SW480 (cell line): ENCODE results near the gene EIF3C.
"Not testable (repeated sequence)": the region's sequence is repeated elsewhere in the genome, so short reads cannot be mapped to it uniquely, and the experiment has no call there.

ENCODE experiments used
- DNase-seq: peaks from one replicate; pipeline ENCODE4 v3.0.0-alpha.2; 2016; ENCODE audit warnings: low spot score

EIF3C gene, protein sequence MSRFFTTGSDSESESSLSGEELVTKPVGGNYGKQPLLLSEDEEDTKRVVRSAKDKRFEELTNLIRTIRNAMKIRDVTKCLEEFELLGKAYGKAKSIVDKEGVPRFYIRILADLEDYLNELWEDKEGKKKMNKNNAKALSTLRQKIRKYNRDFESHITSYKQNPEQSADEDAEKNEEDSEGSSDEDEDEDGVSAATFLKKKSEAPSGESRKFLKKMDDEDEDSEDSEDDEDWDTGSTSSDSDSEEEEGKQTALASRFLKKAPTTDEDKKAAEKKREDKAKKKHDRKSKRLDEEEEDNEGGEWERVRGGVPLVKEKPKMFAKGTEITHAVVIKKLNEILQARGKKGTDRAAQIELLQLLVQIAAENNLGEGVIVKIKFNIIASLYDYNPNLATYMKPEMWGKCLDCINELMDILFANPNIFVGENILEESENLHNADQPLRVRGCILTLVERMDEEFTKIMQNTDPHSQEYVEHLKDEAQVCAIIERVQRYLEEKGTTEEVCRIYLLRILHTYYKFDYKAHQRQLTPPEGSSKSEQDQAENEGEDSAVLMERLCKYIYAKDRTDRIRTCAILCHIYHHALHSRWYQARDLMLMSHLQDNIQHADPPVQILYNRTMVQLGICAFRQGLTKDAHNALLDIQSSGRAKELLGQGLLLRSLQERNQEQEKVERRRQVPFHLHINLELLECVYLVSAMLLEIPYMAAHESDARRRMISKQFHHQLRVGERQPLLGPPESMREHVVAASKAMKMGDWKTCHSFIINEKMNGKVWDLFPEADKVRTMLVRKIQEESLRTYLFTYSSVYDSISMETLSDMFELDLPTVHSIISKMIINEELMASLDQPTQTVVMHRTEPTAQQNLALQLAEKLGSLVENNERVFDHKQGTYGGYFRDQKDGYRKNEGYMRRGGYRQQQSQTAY

DNA sequence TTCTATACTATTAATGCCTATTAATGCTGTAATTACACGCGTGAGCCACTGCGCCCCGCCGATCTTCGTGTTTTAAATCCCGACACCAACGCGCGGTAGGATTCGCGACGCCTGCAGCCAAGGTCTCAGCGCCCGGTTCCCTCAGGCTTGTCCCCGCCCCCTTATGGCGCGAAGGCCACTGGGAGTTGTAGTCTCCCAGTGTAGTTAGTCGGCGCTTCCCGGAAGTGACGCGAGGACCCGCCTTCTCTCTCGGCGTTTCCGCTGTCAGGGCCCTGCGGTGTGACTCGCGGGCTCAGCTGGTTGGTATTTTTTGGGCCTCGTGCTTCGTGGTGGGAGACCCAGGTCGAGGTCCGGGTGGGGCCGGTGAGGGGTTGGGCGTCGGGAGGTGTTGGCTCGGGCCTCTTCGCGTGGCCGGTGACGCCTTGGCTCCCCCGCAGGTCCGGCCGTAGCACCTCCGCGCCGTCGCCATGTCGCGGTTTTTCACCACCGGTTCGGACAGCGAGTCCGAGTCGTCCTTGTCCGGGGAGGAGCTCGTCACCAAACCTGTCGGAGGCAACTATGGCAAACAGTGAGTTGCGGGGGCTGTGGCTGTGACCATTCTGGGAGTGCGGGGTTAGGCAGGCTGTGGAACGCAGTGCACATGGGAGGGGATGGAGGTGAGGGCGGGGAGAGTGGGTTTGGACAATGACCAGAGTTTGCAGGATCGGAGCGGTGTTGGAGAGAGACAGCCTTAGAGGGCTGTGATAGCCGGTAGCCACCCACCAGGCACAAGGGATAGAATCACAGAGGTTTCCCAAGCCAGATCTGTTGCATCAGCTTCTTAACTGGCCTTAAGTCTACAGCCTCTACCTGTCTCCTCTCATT lies at the start of gene EIF3C:
Gene EIF3C (plus strand): TSS at position 245 of the 864 bp plus-strand sequence. CDS start 223 bp downstream, at position 468.
- not testable (repeated sequence) for DNase-seq

DNA sequence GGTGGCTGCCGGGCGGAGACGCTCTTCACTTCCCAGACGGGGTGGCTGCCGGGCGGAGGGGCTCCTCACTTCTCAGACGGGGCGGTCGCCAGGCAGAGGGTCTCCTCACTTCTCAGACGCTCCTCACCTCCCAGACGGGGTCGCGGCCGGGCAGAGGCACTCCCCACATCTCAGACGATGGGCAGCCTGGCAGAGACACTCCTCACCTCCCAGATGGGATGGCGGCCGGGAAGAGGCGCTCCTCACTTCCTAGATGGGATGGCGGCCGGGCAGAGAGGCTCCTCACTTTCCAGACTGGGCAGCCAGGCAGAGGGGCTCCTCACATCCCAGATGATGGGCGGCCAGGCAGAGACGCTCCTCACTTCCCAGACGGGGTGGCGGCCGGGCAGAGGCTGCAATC lies 45.0 kb upstream of the EIF3C start:
- DNase-seq: not testable (repeated sequence)

DNA sequence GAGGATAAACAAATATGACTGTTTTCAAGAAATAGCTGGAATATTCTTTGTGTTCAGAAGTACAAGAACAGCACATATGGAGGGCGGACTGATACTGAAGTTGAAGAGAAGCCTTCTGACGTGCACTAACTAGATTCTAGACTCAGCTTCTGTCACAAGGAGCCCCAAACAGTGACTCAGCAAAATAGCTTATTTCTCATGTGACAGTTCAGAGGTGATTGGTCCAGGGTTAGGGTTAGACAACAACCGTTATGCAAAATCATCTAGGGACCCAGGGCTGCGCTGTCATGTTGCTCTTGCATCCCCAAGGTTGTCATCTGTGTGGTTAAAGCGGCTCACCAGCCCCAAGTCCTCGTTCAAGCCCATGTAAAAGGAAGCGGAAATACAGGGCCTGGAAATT lies 43.8 kb upstream of the EIF3C start:
- DNase-seq: not testable (repeated sequence)

DNA sequence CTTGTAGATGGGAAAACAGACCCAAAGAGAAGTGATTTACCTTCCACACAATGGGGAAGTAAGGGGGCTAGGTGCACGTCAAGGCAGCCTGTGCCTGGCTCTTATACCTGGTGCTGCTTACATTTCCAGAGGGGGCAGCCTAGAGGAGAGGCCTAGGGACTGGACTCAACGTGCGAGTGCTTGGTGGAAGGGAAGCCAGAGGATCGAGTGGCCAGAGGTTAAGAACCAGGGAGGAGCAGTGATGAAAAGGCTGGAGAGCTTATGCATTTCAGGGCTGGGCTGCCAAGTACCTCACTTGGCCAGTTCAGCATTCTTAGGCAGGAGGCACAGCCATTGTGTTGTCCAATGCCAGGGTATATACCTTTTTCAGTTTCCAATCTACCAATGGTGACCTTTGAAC lies 43.1 kb upstream of the EIF3C start:
- not testable (repeated sequence) for DNase-seq

DNA sequence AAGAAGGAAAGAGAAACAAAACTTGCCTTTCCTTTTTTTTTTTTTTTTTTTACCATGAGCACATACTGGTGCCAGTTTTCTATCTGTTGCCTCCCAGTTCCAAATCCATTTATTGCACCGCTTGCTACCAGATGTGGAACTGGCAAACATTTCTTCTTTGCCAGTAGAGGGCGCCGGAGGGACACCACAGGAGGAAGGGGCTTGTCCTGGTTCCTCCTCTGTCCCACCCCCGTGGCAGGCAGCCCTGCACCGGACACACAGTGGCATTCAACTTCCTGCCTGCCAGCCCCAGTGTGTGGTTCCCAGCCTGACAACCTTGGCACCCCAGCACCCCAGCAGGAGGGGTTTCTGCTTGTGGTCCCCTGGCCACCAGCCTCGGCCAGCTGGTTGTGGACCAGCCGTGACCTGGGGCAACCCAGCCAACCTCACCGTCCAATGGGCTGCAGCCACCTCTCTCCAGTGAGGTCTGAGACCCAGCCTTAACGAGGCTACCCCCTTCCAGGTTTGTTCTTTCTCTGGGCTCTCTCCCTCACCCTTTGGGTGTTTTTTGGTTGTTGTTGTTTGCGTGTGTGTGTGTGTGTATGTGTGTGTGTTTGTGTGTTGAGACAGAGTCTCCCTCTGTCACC lies 22.8 kb upstream of the EIF3C start:
- not testable (repeated sequence) for DNase-seq

DNA sequence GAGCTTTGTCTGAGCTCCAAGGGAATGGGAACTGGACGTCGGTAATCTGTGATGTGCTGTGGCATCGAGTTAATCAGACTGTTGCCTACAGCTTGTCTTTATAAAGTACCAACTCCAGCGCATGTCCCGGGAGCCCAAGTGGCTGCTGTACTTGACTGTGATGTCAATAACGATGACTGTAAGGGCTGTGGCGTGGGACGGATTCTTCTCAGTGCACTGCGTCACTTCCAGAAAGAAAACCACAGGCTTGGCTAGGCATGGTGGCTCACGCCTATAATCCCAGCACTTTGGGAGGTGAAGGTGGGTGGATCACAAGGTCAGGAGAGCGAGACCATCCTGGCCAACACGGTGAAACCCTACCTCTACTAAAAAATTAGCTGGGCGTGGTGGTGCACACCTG lies 21.8 kb upstream of the EIF3C start:
- DNase-seq: not testable (repeated sequence)

DNA sequence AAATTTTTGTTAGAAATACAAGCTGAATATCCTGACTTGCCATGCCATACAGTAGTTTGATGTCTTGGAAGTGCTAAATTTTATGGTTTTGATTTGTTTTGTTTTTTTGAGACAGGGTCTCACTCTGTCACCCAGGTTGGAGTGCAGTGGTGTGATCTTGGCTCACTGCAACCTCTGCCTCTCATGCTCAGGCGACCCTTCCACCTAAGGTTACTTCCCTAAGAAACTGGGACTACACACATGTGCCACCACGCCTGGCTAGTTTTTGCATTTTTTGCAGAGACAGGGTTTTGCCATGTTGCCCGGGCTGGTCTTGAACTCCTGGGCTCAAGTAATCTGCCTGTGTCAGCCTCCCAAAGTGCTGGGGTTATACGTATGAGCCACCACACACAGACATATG lies 19.5 kb upstream of the EIF3C start:
- not testable (repeated sequence) for DNase-seq

- DNase-seq: not testable (repeated sequence)
Observed at GRCh38 chr16:28693257-28693950, 17.9 kb upstream of the EIF3C start.

- DNase-seq: not testable (repeated sequence)
Observed at GRCh38 chr16:28699792-28700191, 11.5 kb upstream of the EIF3C start.

DNA sequence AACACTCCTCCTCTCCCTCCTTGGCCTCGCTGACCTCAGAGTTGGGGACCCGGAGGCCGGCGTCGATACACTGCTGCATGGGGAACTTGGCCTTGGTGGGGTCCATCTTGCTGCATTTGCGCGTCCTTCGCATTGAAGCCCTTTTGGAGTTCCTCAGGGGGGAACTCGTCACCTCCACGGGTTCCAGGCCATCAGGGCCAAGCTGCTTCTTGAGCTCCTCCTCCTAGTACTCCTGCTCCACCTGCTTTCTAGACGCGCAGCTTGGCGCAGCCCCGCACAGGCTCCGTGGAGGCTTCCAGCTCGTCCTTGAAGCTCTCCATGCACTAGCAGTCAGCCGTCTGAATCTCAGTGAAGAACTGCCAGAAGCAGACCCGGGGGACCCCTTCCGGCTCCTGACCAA lies 10.9 kb upstream of the EIF3C start:
- DNase-seq: not testable (repeated sequence)

DNA sequence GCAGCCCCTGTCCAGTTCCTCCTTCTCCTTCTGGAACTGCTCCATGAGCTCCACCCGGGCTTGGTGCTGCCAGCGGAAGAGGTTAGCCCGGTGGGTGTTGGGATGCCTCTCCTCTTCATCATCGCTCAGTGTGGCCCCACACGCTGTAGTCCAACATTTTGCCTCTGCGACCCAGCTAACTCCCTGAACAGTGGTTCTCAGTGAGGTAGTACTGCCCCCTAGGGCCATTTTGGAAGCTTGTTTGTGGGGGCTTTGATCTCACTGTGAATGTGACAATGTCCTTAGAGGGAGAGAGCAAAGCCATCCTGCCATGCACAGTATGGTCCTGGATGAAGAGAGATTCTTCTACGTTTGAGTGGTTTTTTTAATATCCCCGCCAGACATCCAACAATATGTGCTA lies 9.9 kb upstream of the EIF3C start:
- DNase-seq: not testable (repeated sequence)

DNA sequence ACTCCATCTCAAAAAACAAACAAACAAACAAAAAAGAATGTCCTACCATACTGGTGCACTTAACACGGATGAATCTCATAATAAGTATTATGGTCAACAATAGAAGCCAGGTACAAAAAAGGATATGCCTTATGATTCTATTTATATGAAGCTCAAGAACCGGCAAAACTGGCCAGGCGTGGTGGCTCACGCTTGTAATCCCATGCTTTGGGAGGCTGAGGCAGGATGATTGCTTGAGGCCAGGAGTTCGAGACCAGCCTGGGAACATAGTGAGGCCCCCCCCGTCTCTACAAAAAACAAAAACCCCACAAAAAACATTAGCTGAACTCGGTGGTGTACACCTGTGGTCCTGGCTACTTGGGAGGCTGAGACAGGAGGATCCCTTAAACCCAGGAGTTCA lies 7.0 kb upstream of the EIF3C start:
- not testable (repeated sequence) for DNase-seq

- not testable (repeated sequence) for DNase-seq
Observed at GRCh38 chr16:28722852-28723650, 11.8 kb downstream of the EIF3C start.

DNA sequence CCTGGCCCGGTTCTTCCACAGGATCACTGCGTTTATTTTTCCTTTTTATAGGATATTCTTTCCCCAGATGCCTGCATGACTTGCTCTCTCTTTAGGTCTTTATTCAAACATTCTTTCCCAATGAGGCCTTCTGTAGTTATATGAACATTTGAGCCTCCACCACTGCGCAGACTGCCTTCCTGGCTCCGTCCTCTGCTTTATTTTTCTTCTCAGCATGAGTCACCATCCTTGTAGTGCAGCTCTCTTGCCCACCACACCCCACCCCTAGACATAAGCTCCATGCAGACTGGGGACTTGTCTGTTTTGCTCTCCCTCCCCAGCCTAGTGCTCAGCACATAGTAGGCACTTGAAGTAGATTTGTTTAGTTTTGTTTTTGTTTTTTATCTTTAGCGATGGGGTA lies 20.0 kb downstream of the EIF3C start:
- not testable (repeated sequence) for DNase-seq

GRCh38 chr16:28732455-28733124 lies 21.3 kb downstream of the EIF3C start:
- DNase-seq: not testable (repeated sequence)

GRCh38 chr16:28739787-28740186 lies 28.5 kb downstream of the EIF3C start:
- not testable (repeated sequence) for DNase-seq

DNA sequence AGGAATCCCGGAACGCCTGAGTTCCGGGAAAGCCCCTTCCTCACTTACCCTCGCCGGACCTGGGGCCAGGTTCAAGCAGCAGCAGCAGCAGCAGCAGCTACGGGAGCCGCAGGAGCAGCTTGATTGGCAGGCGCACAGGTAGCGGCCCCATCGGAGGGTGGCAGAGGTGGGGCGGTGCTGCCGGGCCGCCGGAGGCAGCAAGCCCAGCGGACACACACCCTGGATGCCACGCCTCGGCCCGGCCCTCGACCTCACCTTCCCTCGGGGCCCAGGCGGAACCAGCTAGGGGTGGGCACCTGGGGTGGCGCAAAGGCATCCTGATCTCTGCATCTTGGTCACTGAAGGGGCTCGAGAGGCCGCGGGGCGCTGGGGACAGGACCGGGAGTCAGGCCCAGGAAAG lies 29.4 kb downstream of the EIF3C start:
- not testable (repeated sequence) for DNase-seq

- not testable (repeated sequence) for DNase-seq
Observed at GRCh38 chr16:28741295-28741694, 30.0 kb downstream of the EIF3C start.
